NB4 (cell line): Measurements from ENCODE around the gene KRTAP20-3.

Experiments used
- DNase-seq: peaks from one replicate; pipeline ENCODE4 v3.0.0; 2010; ENCODE audit warnings: low read depth
- H3K4me3 ChIP-seq: one replicate; pipeline ENCODE4 v1.5.1; 2011; ENCODE audit warnings: mild to moderate bottlenecking, low read depth, low read length, moderate library complexity
- CTCF ChIP-seq: IDR thresholded peaks from one replicate; pipeline ENCODE4 v1.5.1; 2012; ENCODE audit warnings: low read depth, low read length
- MAX ChIP-seq: IDR thresholded peaks from 2 replicates; pipeline ENCODE4 v1.6.1; 2011; ENCODE audit warnings: low read depth, low read length
- MYC ChIP-seq: IDR thresholded peaks from 2 replicates; pipeline ENCODE4 v1.6.1; 2011; ENCODE audit warnings: low read depth, low read length
- POLR2A ChIP-seq: IDR thresholded peaks from 2 replicates; pipeline ENCODE4 v1.6.1; 2011; ENCODE audit warnings: mild to moderate bottlenecking; ENCODE audit not compliant: insufficient read length; ENCODE audit errors: extremely low read depth

Gene KRTAP20-3

GRCh38 chr21:30616125-30616524 is 26.5 kb upstream of the KRTAP20-3 start, which contains the start of gene KRTAP20-1:
KRTAP20-1 (plus strand) TSS chr21:30616425; CDS start chr21:30616455, 30 bp downstream.
- DNase-seq: no peak
- H3K4me3 ChIP-seq: no peak within 1 kb of the TSS
- no peak for TF ChIP-seq MAX
- TF ChIP-seq CTCF: no peak
- no peak for TF ChIP-seq POLR2A
- no peak for TF ChIP-seq MYC

GRCh38 chr21:30620080-30620479 is 22.6 kb upstream of the KRTAP20-3 start:
- no peak overlapping the region for H3K4me3 ChIP-seq
- TF ChIP-seq MYC (no peak), MAX (no peak), POLR2A (no peak), CTCF (no peak)
- no peak for DNase-seq

GRCh38 chr21:30620522-30620921 is 22.1 kb upstream of the KRTAP20-3 start, which contains the start of gene KRTAP20-4:
KRTAP20-4 (plus strand) TSS chr21:30620627.
- DNase-seq: no peak
- H3K4me3 ChIP-seq: no peak within 1 kb of the TSS
- TF ChIP-seq MAX (no peak), CTCF (no peak), MYC (no peak), POLR2A (no peak)

DNA sequence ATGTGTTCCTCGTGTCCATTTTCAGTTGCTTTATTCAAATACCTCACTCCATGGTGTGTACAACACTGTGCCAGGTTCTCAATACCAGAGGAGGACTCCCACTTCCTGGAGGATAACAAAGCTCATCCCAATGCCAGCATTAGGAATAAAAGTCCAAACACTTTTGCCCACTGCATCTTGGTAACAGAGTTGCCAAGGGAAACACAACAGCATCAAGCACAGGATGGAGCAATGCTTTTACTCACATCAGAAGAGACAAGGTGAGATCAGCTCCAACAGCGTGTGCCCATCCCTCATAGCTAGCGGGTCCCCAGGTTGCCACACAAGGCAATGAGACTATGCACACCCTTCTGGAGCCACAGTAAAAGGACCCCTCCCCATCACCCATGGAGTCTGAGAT is 19.3 kb upstream of the KRTAP20-3 start:
- no peak overlapping the region for H3K4me3 ChIP-seq
- DNase-seq: no peak
- TF ChIP-seq MAX (no peak), POLR2A (no peak), CTCF (no peak), MYC (no peak)

DNA sequence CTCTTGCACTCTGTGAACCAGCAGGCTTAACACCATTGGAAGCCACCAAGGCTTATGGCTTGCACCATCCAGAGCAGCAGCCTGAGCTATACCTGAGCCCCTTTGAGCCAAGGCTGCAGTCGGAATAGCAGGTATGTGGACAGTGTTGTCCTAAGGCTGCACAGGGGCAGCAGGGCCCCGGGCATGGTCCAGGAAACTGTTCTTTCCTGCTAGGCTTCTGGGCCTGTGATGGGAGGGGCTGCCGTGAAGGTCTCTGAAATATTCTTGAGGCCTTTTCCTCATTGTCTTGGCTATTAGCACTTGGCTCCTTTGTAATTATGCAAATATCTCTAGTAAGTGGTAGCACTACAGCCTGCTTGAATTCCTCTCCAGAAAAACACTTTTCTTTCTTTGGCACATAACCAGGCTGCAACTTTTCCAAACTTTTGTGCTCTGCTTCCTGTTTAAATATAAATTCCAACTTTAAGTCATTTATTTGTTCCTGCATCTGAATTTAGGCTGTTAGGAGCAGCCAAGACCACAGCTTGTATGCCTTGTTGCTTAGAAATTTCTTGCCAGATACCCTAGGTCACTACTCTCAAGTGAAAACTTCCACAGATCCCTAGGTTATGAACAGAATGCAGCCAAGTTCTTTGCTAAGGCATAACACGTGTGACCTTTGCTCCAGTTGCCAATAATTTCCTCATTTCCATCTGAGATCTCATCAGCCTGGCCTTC is 17.1 kb upstream of the KRTAP20-3 start:
- TF ChIP-seq POLR2A: no peak
- DNase-seq: no peak

DNA sequence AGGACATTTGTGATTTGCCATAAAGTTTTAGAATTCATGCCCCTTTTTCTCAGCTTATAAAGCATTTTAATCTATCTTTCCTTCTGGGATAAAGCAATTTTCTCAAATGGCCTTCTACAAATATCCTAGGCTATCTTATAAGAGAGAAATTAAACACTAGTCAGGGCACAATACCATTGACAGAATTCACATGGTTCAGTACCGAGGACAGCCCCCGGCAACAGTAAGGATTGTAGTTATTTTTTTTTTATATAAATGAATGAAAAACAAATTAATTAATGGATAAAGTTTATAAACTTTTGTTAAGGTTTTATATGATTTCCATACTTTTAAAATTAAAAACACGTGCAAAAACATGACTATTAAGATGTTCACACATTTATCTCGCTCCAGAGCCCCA is 14.6 kb upstream of the KRTAP20-3 start:
- no peak for DNase-seq
- no peak overlapping the region for H3K4me3 ChIP-seq
- no peak for TF ChIP-seq POLR2A
- TF ChIP-seq MAX: no peak
- no peak for TF ChIP-seq MYC
- no peak for TF ChIP-seq CTCF

More for the DNA sequence above, 17.1 kb upstream of the KRTAP20-3 start:
- H3K4me3 ChIP-seq: no peak overlapping the region
